ENCODE results near the gene PRM2. TPM values are rescaled to one million over a fixed set of nuclear protein-coding genes. Genes with fewer than 3 reads are reported as not detected.

Gene PRM2
- total RNA-seq, 1 donor from 2014 or later = not detected

DNA sequence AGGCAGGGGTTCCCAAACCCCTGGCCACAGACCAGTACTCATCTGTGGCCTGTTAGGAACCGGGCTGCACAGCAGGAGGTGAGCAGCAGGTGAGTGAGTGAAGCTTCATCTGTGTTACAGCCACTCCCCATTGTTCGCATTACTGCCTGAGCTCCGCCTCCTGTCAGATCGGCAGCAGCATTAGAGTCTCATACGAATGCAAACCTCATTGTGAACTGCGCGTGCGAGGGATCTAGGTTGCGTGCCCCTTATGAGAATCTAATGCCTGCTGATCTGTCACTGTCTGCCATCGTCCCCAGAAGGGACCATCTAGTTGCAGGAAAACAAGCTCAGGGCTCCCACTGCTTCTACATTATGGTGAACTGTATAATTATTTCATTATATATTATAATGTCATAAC lies 43.9 kb upstream of the PRM2 start:
- H3K36me3 ChIP-seq (ENCODE audit: control insufficient read depth, insufficient read depth, low read length) = no peaks in the 10 kb centered on the region
- no peak overlapping the region for H3K4me3 ChIP-seq (ENCODE audit: low read depth, low read length)
- DNase-seq (ENCODE audit: low read depth) (no peak), FAIRE-seq (no peak)
- no peaks in the 10 kb centered on the region for H3K27me3 ChIP-seq (ENCODE audit: control insufficient read depth, insufficient read depth, low read length)
- TF ChIP-seq CTCF (IDR thresholded peaks at IDR 0.05; ENCODE audit: insufficient read depth, low read length, severe bottlenecking) = no peak

GRCh38 chr16:11319529-11320146 lies 43.4 kb upstream of the PRM2 start:
- H3K36me3 ChIP-seq (ENCODE audit: control insufficient read depth, insufficient read depth, low read length) = no peaks in the 10 kb centered on the region
- no peaks in the 10 kb centered on the region for H3K27me3 ChIP-seq (ENCODE audit: control insufficient read depth, insufficient read depth, low read length)
- FAIRE-seq = no peak
- no peak for TF ChIP-seq CTCF (IDR thresholded peaks at IDR 0.05; ENCODE audit: insufficient read depth, low read length, severe bottlenecking)
- H3K4me3 ChIP-seq (ENCODE audit: low read depth, low read length) = no peak overlapping the region
- DNase-seq (ENCODE audit: low read depth) = no peak

GRCh38 chr16:11318817-11319216 lies 42.5 kb upstream of the PRM2 start:
- FAIRE-seq (no peak), DNase-seq (ENCODE audit: low read depth) (no peak)
- TF ChIP-seq CTCF (IDR thresholded peaks at IDR 0.05; ENCODE audit: insufficient read depth, low read length, severe bottlenecking) = no peak
- no peaks in the 10 kb centered on the region for H3K36me3 ChIP-seq (ENCODE audit: control insufficient read depth, insufficient read depth, low read length)
- H3K4me3 ChIP-seq (ENCODE audit: low read depth, low read length) = no peak overlapping the region
- H3K27me3 ChIP-seq (ENCODE audit: control insufficient read depth, insufficient read depth, low read length) = no peaks in the 10 kb centered on the region

DNA sequence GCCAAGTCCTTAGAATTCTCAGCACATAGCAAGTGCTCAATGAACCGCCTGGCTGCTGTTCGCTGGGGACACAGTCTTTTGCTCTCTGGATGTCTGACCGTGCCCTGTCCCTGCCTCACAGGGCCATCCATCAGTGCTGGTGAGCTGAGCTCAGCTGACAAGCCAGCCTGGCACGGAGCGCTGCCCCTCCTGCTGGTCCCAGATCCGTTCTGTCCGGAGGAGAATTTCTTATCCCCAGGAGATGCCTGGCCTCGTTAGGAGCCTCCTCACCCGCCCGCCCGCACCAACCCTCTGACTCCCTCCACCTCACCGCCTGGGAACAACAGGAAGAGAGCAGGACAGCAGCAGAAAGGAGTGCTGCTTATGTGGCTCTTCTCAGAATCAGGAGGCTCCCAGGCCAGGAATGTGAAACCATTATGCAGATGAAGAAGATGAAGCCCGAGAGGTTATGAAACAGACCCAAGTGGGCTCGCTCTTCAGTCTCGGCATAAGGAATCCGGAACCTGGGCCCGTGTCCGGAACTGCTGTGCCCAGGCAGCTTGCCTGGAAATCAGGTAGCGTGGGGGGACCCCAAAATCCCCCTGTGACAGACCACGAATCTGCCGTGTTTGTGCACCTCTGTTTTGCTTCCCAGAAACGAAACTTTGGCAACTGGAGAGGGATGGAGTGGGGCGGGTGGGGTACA lies 40.2 kb upstream of the PRM2 start:
- Histone ChIP-seq H3K36me3 (ENCODE audit: control insufficient read depth, insufficient read depth, low read length) (no peaks in the 10 kb centered on the region), H3K27me3 (ENCODE audit: control insufficient read depth, insufficient read depth, low read length) (no peaks in the 10 kb centered on the region), H3K4me3 (ENCODE audit: low read depth, low read length) (no peak overlapping the region)
- no peak for DNase-seq (ENCODE audit: low read depth)
- no peak for FAIRE-seq
- TF ChIP-seq CTCF (IDR thresholded peaks at IDR 0.05; ENCODE audit: insufficient read depth, low read length, severe bottlenecking) = no peak

- Histone ChIP-seq H3K36me3 (ENCODE audit: control insufficient read depth, insufficient read depth, low read length) (no peaks in the 10 kb centered on the region), H3K4me3 (ENCODE audit: low read depth, low read length) (no peak overlapping the region), H3K27me3 (ENCODE audit: control insufficient read depth, insufficient read depth, low read length) (no peaks in the 10 kb centered on the region)
- TF ChIP-seq CTCF (IDR thresholded peaks at IDR 0.05; ENCODE audit: insufficient read depth, low read length, severe bottlenecking) = peak; percentile 2
- DNase-seq (ENCODE audit: low read depth) (no peak), FAIRE-seq (no peak)
These were observed 39.2 kb upstream of the PRM2 start for GRCh38 chr16:11315510-11315909.

All from bronchial epithelial cell (primary cell).